D721Med (cell line): ENCODE results near the gene ATG9B.

Source experiments
- DNase-seq: peaks from one replicate; pipeline ENCODE4 v3.0.0; 2011; ENCODE audit warnings: low spot score; ENCODE audit not compliant: insufficient read length
- FAIRE-seq: peaks from 2 replicates; lab custom pipeline; 2011; peaks lifted over from hg19 to GRCh38; lab: Jason Lieb, UNC
- TF ChIP-seq, protein P1 (sequence below): IDR thresholded peaks from 2 replicates; pipeline ENCODE4 v1.5.1; 2012; ENCODE audit warnings: mild to moderate bottlenecking, control low read depth; ENCODE audit not compliant: insufficient read depth; ENCODE audit errors: missing control alignments

ATG9B gene

DNA sequence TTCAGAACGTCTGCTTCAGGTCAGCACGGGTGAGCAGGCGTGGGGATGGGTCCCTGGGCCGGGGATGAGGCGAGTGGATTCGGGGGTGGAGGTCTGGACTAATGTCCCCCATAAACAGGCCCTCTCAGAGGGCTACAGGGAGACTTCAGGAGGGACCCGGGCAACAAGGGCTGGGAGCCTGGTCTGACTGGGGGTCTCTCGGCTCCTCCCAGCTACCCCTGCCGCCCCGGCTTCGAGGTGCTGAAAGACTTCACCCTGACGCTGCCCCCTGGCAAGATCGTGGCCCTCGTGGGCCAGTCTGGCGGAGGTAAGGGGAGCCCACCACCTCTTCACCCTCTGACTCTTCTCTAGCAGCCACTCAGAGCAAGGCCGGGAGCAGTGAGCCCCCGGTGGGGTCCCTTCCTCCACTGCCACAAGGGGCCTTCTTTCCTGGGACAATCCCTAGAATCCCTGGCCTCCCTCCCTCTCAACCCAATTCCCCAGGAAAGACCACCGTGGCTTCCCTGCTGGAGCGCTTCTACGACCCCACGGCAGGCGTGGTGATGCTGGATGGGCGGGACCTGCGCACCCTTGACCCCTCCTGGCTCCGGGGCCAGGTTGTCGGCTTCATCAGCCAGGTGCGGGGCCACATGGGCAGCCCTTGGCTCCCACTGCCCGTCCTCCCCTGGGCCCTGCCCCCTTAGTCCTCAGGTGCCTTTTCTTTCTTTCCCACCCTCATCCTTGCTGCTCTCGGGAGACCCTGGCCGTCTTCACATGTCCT is 16.5 kb upstream of the ATG9B start:
- no peak for FAIRE-seq
- TF ChIP-seq, protein P1, sequence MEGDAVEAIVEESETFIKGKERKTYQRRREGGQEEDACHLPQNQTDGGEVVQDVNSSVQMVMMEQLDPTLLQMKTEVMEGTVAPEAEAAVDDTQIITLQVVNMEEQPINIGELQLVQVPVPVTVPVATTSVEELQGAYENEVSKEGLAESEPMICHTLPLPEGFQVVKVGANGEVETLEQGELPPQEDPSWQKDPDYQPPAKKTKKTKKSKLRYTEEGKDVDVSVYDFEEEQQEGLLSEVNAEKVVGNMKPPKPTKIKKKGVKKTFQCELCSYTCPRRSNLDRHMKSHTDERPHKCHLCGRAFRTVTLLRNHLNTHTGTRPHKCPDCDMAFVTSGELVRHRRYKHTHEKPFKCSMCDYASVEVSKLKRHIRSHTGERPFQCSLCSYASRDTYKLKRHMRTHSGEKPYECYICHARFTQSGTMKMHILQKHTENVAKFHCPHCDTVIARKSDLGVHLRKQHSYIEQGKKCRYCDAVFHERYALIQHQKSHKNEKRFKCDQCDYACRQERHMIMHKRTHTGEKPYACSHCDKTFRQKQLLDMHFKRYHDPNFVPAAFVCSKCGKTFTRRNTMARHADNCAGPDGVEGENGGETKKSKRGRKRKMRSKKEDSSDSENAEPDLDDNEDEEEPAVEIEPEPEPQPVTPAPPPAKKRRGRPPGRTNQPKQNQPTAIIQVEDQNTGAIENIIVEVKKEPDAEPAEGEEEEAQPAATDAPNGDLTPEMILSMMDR = no peak
- no peak for DNase-seq

DNA sequence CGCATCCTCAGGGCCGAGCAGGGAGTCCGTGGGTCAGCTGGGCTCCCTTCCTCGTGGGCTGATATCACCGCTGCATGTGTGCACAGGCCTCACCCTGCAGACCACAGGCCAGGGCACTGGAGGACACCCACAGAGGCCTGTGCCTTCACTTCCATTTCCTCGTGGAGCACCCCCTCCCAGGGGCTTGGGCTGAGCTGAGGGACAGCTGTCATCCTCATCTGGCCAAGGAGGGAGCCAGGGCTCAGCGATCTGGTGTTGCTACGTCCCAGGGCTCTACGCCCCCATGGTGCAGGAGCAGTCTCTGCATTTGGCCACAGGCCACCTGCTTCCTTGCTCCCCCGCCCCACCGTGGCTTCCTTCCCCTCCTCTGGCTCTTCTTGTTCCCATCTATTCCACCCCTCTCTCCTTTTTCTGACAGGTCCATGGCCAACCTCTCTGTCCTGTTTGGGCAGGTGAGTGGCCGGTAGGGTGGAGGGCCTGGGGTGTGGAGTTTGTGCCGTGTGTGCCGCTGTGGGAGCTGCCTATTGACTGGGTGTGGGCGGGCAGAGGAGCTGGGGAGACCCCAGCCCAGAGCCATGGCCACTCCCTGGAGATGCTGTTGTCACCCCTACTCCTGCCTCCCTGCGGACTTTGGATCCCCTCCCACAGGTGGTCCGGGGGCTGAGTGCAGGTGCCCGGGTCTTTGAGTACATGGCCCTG is 15.7 kb upstream of the ATG9B start:
- DNase-seq (no peak), FAIRE-seq (no peak)
- TF ChIP-seq, protein P1 = no peak

DNA sequence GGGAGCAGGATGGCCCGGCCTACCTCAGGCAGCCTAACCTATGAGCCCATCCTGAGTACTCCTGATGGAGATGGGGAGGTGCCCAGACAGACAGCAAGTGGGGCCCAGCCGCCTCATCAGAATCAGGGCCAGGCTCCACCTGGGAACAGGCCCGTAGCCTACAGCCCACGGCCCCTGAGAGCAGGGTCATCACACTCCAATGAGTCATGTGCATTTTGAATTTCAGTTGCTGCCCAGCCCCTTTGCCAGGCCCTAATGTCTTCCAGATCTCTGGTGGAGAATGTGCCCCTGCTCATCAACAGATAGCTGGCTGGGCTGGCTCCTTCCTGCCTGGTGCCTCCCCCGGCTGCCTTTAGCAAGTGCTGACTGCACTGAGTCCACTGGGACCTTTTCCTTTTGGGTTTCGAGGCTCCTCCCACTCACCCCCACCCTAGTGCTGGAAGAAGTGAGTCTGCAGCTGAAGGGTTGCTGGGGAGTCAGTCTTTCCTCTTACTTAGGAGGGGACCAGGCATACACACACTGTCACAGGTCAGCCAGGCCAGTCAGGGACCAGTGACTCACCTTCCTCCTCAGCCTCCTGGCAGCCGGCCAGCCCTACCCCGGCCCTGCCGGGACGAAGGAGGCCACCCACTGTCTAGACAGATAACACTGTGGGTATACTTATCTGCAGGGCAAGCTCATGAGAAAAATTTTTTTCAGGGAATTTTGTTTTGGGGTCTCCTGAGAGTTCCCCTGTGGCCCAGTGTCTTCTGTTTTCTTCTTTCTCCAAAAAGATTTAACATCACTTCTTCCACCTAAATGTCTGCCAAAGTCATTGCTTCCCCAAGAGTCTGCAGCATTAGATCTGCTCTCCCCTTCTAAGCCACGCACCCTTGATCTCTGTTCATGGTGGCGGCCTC is 14.9 kb upstream of the ATG9B start:
- no peak for FAIRE-seq
- TF ChIP-seq, protein P1 = no peak
- no peak for DNase-seq

DNA sequence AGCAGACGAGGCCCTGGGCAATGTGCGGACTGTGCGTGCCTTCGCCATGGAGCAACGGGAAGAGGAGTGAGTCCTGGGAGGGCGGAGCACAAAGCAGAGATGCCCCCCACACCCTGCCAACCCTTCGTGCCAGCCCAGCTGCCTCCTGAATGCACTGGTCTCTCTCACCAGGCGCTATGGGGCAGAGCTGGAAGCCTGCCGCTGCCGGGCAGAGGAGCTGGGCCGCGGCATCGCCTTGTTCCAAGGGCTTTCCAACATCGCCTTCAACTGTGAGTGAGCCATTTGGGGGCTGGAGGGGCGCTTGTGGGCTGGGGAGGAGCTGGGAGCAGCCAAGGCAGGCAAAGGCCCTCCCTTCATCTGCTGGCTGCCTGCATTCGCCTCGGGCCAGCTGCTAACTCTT is 11.6 kb upstream of the ATG9B start:
- no peak for FAIRE-seq
- TF ChIP-seq, protein P1 = no peak
- DNase-seq = no peak

DNA sequence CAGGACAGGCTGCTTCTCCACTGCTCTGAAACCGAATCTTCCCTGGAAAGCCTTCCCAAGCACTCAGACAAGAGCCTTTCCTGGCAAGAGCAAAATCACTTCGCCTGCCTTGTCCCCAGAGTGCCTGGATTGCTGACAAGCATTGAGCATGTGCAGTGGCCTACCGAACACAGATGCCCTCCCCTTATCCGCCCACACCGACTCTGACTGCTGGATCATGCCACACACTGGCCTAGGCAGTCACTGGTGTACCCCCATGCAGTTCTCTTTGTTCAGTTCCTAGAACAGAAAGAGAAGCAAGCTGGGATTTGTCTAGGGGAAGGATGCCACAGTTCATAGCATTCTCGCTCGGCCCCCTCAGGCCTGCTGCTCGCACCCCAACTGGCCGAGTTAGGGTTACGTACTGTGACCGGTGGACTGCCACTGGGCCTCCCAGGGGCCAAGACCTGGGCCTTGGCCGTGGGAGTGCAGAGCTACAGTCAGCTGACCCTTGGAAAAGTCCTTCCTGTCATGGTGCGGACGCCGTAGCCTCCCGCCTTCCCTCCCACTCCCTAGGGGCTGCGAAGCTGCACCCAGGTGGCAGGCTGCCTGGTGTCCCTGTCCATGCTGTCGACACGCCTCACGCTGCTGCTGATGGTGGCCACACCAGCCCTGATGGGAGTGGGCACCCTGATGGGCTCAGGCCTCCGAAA is 10.9 kb upstream of the ATG9B start:
- FAIRE-seq = no peak
- no peak for DNase-seq
- TF ChIP-seq, protein P1 = no peak

DNA sequence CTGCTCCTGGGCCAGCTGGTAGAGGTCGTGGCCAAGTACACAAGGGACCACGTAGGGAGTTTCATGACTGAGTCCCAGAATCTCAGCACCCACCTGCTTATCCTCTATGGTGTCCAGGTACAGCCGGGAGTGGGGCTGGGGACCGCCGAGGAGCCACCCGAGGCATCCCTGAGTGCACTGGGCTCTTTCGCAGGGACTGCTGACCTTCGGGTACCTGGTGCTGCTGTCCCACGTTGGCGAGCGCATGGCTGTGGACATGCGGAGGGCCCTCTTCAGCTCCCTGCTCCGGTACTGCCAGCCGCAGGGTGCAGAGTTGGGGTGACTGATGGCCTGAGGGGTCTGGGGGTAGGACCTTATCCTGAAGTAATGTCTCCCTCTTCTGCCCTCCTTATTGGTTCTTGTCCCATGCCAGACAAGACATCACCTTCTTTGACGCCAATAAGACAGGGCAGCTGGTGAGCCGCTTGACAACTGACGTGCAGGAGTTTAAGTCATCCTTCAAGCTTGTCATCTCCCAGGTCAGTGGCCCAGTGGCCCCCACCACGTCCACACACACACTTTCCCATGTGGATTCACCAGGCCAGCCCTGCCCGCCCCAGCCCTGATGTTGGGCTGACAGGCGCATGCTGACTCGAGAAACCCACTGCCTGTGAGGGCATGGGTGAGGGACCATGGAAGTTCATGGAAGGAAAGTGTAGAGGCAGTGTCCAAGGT is 10.2 kb upstream of the ATG9B start:
- FAIRE-seq (no peak), DNase-seq (no peak)
- TF ChIP-seq, protein P1 = no peak
